Stimulated activated CD4-positive, alpha-beta T cell treated with anti-CD3 and anti-CD28 coated beads, Interleukin-15, amount 100 ng/mL, for 1 hour (primary cell): ENCODE measurements around the gene RAB40B.

Experiments used
- DNase-seq, 2 donors: peaks; one replicate each; pipeline ENCODE4 v3.0.0-alpha.2; 2020; ENCODE audit warnings: low read depth in 1 of 2, low spot score in 1 of 2

Gene RAB40B

GRCh38 chr17:82653651-82654528, 44.6 kb downstream of the RAB40B start:
- DNase-seq: no peak

GRCh38 chr17:82650723-82651122, 47.8 kb downstream of the RAB40B start:
- no peak for DNase-seq

- DNase-seq: no peak
Observed at GRCh38 chr17:82649501-82650261, 48.8 kb downstream of the RAB40B start.

- DNase-seq: peak in 1 of 2 donors; percentile 6
Observed at GRCh38 chr17:82648742-82649331, 49.7 kb downstream of the RAB40B start.

GRCh38 chr17:82648165-82648668, 50.3 kb downstream of the RAB40B start, which contains the start of gene WDR45B:
Gene WDR45B (minus strand): TSS chr17:82648444. CDS start chr17:82648340, 104 bp downstream.
- peak; percentile 78 to 80 for DNase-seq

GRCh38 chr17:82647593-82648164, 50.8 kb downstream of the RAB40B start:
- peak; percentile 18 to 35 for DNase-seq

GRCh38 chr17:82645516-82645915, 53.0 kb downstream of the RAB40B start:
- DNase-seq: no peak

GRCh38 chr17:82644148-82644547, 54.4 kb downstream of the RAB40B start:
- no peak for DNase-seq

GRCh38 chr17:82642022-82642421, 56.5 kb downstream of the RAB40B start:
- no peak for DNase-seq

GRCh38 chr17:82640036-82640435, 58.5 kb downstream of the RAB40B start:
- DNase-seq: no peak

- DNase-seq: no peak
Observed at GRCh38 chr17:82639628-82640027, 58.9 kb downstream of the RAB40B start.

GRCh38 chr17:82638183-82638773, 60.2 kb downstream of the RAB40B start:
- no peak for DNase-seq

- DNase-seq: no peak
Observed at GRCh38 chr17:82636626-82637598, 61.6 kb downstream of the RAB40B start.

GRCh38 chr17:82633343-82633742, 65.2 kb downstream of the RAB40B start:
- no peak for DNase-seq

GRCh38 chr17:82632451-82632850, 66.0 kb downstream of the RAB40B start:
- DNase-seq: no peak

- DNase-seq: no peak
Observed at GRCh38 chr17:82631544-82631943, 67.0 kb downstream of the RAB40B start.

GRCh38 chr17:82630212-82630611, 68.3 kb downstream of the RAB40B start:
- no peak for DNase-seq

- no peak for DNase-seq
Observed at GRCh38 chr17:82629748-82630147, 68.8 kb downstream of the RAB40B start.

GRCh38 chr17:82627405-82627804, 71.1 kb downstream of the RAB40B start:
- no peak for DNase-seq

GRCh38 chr17:82623707-82624106, 74.8 kb downstream of the RAB40B start:
- no peak for DNase-seq
